ENCODE results near the gene TMEM14A.

DNA sequence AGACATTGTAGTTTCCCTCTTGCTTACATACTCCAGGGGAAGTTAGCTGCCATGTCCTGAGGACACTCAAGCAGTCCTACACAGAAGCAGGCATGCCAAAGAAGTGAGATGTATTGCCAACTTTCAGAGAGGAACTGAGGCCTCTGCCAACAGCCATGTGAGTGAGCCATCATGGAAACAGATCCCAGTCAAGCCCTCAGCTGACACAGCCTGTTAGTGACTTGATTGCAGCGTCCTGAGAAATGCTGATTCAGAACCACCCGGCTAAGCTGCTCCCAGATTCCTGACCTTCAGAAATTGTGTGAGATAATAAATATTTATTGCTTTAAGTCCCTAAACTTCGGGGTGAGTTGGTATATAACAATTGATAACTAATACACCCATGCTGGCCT, 54.2 kb downstream of the TMEM14A start:
- TF ChIP-seq SP1 (IDR thresholded peaks at IDR 0.05) (no peak), LEF1 (IDR thresholded peaks at IDR 0.05; ENCODE audit: borderline replicate concordance) (no peak), SUZ12 (IDR thresholded peaks at IDR 0.05) (no peak), HDGF (IDR thresholded peaks at IDR 0.05; ENCODE audit: borderline replicate concordance) (no peak), FOXA1 (IDR thresholded peaks at IDR 0.05) (no peak), TARDBP (IDR thresholded peaks at IDR 0.05) (no peak), FOXM1 (IDR thresholded peaks at IDR 0.05; ENCODE audit: borderline replicate concordance) (no peak), BHLHE40 (IDR thresholded peaks at IDR 0.05; ENCODE audit: borderline replicate concordance) (no peak), ELF4 (IDR thresholded peaks at IDR 0.05) (no peak), FOXK2 (IDR thresholded peaks at IDR 0.05) (no peak), ARNT (IDR thresholded peaks at IDR 0.05) (no peak)
- TF ChIP-seq, protein P1, sequence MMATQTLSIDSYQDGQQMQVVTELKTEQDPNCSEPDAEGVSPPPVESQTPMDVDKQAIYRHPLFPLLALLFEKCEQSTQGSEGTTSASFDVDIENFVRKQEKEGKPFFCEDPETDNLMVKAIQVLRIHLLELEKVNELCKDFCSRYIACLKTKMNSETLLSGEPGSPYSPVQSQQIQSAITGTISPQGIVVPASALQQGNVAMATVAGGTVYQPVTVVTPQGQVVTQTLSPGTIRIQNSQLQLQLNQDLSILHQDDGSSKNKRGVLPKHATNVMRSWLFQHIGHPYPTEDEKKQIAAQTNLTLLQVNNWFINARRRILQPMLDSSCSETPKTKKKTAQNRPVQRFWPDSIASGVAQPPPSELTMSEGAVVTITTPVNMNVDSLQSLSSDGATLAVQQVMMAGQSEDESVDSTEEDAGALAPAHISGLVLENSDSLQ (IDR thresholded peaks at IDR 0.05) = no peak
